Right lobe of liver (tissue), 6 donors: ENCODE data around the gene JUP. TPM values are rescaled to one million over a fixed set of nuclear protein-coding genes. Genes with fewer than 3 reads are reported as not detected.

ENCODE experiments used
- ATAC-seq, 4 donors: fragments of 200-7000 bp; cut with Tn5 transposase; one replicate each; pipeline ENCODE4 v1.9.1; 2020; ENCODE audit warnings: mild to moderate bottlenecking in 4 of 4, moderate library complexity in 4 of 4
- DNase-seq, 3 donors: peaks; one replicate each; pipeline ENCODE4 v3.0.0-alpha.2; 2020
- H3K27ac ChIP-seq, 3 donors: fragments of 200-600 bp; one replicate each; pipeline ENCODE4 v1.8.0; 2022
- H3K27me3 ChIP-seq, 2 donors: fragments of 200-600 bp; one replicate each; pipeline ENCODE4 v1.8.0; 2022
- H3K36me3 ChIP-seq, 4 donors: fragments of 200-600 bp; sonication (generic) in 1 of 4; one replicate each; pipeline versions ENCODE4 v1.5.1 to v1.8.0; 2017 to 2022; ENCODE audit warnings: control low read depth in 1 of 4
- H3K4me1 ChIP-seq, 4 donors: fragments of 200-600 bp; sonication (generic) in 1 of 4; one replicate each; pipeline versions ENCODE4 v1.5.1 to v1.8.0; 2017 to 2022; ENCODE audit warnings: control low read depth in 1 of 4
- H3K4me3 ChIP-seq, 3 donors: fragments of 200-600 bp; one replicate each; pipeline ENCODE4 v1.8.0; 2022
- H3K9me3 ChIP-seq, 4 donors: fragments of 200-600 bp; sonication (generic) in 1 of 4; one replicate each; pipeline versions ENCODE4 v1.5.1 to v1.8.0; 2017 to 2022; ENCODE audit warnings: control low read depth in 1 of 4
- CTCF ChIP-seq, 4 donors: fragments of 200-600 bp in 3 of 4; fragments of 450-650 bp in 1 of 4; IDR thresholded peaks; one replicate each; pipeline versions ENCODE4 v1.5.1 to v1.8.0; 2016 to 2022; ENCODE audit warnings: antibody characterized with exemption in 4 of 4, mild to moderate bottlenecking in 2 of 4
- POLR2A ChIP-seq: fragments of 450-650 bp; IDR thresholded peaks from one replicate; pipeline ENCODE4 v1.6.1; 2017; ENCODE audit warnings: antibody characterized with exemption, mild to moderate bottlenecking
- WGBS: methylation state at CpG from one replicate; pipeline ENCODE4 v1.1.6; 2018; ENCODE audit warnings: low coverage, low lambda C conversion rate; ENCODE audit not compliant: insufficient coverage; ENCODE audit errors: missing lambda C conversion rate; 5-methylcytosine and 5-hydroxymethylcytosine counted together
- intact Hi-C, 2 donors: fragments of 100-400 bp; cut with DNase I; formaldehyde crosslinking; loops; one replicate each; pipeline versions ENCODE4 v1.11.2 to v1.14.1; 2022
- total RNA-seq, 6 experiments: library from RNA; depleted of rRNA in 2 of 6; stranded (reverse); fragments of >200 nt in 2 of 6; fragmentation: NEBNext Ultra II Directional in 3 of 6; extraction: Animal tissue kit (Norgen Biotek cat#: 25700) in 3 of 6; gene quantifications; one replicate each; pipeline versions ENCODE4 v1.1.0 to v1.2.4, GENCODE V29; 2016 to 2023
- donor health status: DM: no; HTN: yes; CAD: no.
- donor health status: DM: no; HTN: no; CAD: no.
- donor health status: DM: no; HTN: no; CAD: no.
- donor health status: DM: no; HTN: yes; CAD: no.
- donor health status: DM: no; HTN: yes; CAD: no.

Gene JUP
- total RNA-seq, 6 experiments from 2014 or later: 54.3 to 74.8 (median 65.7) TPM

DNA sequence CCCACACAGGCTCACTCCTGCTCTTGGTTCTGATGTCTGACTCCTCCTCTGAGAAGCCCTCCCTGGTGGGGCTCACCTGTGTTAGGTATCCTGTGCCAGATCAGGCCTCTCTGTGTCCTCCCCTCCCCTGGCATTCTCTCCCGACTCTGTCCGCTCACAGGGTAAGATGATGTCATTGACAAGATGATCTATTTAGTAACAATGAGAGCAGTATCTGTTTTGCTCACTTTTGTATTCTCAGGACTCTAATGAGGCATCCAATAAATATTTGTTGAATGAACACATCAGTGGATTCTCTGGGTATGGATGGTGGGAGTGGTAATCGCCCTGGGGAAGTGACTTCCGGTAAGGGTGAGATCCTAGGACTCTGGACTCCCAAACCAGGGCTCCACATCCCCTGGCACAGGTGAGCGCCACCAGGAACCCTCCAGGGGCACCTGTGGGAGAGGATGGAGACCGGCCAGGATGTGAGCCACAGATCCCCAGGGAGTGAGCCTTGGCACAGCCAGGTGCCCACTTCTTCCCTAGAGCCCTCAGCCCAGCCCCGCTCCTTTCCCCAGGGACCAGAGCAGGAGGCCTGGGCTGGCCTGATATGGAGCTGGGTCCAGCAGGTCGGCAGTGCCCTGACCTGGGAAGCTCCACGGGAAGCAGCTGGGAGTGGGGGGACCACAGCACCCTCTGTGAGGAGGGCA, 46.7 kb downstream of the JUP start:
- DNase-seq (no peak), ATAC-seq (peak in 1 of 4 donors; percentile 44)
- no peaks in the 10 kb centered on the region for H3K9me3 ChIP-seq
- 80% methylated on average over 1 of the region's 9 CpGs for WGBS
- no peak for TF ChIP-seq POLR2A
- TF ChIP-seq CTCF (IDR thresholded peaks at IDR 0.05): no peak
- peaks cover 5 to 12% of the 10 kb centered on the region in 2 donors for H3K27me3 ChIP-seq
- no peak overlapping the region for H3K27ac ChIP-seq
- no peak overlapping the region for H3K4me3 ChIP-seq
- intact Hi-C loops: loop anchor here (5.0 to 10.0 kb wide), 2 partner anchors 62 to 145 kb away; no protein-coding TSS in a partner anchor
- peaks cover 0 to 4% (median 0%) of the 10 kb centered on the region in 4 donors for H3K4me1 ChIP-seq
- H3K36me3 ChIP-seq: no peaks in the 10 kb centered on the region

- H3K36me3 ChIP-seq: no peaks in the 10 kb centered on the region
- no peak overlapping the region for H3K4me3 ChIP-seq
- intact Hi-C loops: loop anchor here (5.0 to 10.0 kb wide), 2 partner anchors 64 to 146 kb away; no protein-coding TSS in a partner anchor
- no peaks in the 10 kb centered on the region for H3K9me3 ChIP-seq
- no peak overlapping the region for H3K27ac ChIP-seq
- peaks cover 5 to 12% of the 10 kb centered on the region in 2 donors for H3K27me3 ChIP-seq
- no peak for TF ChIP-seq POLR2A
- TF ChIP-seq CTCF (IDR thresholded peaks at IDR 0.05): no peak
- no peak for DNase-seq
- no peak for ATAC-seq
- WGBS: 80% methylated on average over 1 of the region's 5 CpGs
- H3K4me1 ChIP-seq: peaks cover 0 to 13% (median 3%) of the 10 kb centered on the region in 4 donors
These were observed 47.8 kb downstream of the JUP start for GRCh38 chr17:41738801-41739112.

- Histone ChIP-seq H3K9me3 (no peaks in the 10 kb centered on the region), H3K4me1 (peaks cover 0 to 13% (median 3%) of the 10 kb centered on the region in 4 donors), H3K4me3 (no peak overlapping the region), H3K36me3 (no peaks in the 10 kb centered on the region), H3K27ac (no peak overlapping the region), H3K27me3 (peaks cover 5 to 12% of the 10 kb centered on the region in 2 donors)
- TF ChIP-seq POLR2A: no peak
- TF ChIP-seq CTCF (IDR thresholded peaks at IDR 0.05): peak; percentile 98 to 100 (median 98)
- WGBS: 0% methylated on average over 2 of the region's 10 CpGs
- DNase-seq (peak; percentile 75 to 82 (median 80)), ATAC-seq (peak; percentile 92 to 96 (median 94))
- intact Hi-C loops: loop anchor here (5.0 to 10.0 kb wide), 2 partner anchors 64 to 147 kb away; no protein-coding TSS in a partner anchor
These were observed 48.3 kb downstream of the JUP start for GRCh38 chr17:41738077-41738800.

DNA sequence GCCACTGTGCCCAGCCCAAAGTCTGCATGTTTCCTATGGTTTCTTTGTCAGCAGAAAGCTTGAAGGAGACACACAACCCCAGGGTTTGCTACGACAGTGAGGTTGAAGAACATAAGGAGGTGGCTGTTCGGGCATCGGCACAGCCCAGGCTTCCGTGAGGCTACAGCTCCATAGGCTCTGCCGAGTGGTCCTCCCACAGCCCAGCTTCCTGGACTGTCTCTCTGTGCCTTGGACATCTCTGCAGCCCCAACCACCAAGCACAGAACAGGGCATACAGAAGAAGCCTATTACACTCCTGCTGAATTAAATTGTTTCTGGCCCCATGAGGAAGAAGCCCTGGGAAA, 48.9 kb downstream of the JUP start:
- Histone ChIP-seq H3K27me3 (peaks cover 5 to 12% of the 10 kb centered on the region in 2 donors), H3K4me1 (peaks cover 0 to 13% (median 3%) of the 10 kb centered on the region in 4 donors), H3K4me3 (no peak overlapping the region), H3K9me3 (no peaks in the 10 kb centered on the region), H3K36me3 (no peaks in the 10 kb centered on the region), H3K27ac (no peak overlapping the region)
- intact Hi-C loops: loop anchor here (5.0 to 10.0 kb wide), 2 partner anchors 65 to 147 kb away; no protein-coding TSS in a partner anchor
- TF ChIP-seq CTCF (IDR thresholded peaks at IDR 0.05) (no peak), POLR2A (no peak)
- DNase-seq: no peak
- 40% methylated on average over 2 of the region's 5 CpGs for WGBS
- ATAC-seq: peak in 1 of 4 donors; percentile 2
